ENCODE results near the gene VPS50. TPM values are rescaled to one million over a fixed set of nuclear protein-coding genes. Genes with fewer than 3 reads are reported as not detected.

VPS50 gene
- total RNA-seq, 1 donor from 2014 or later, result 6.9 TPM

- H3K36me3 ChIP-seq, result no peaks in the 10 kb centered on the region
- no peak for TF ChIP-seq CTCF (IDR thresholded peaks at IDR 0.05)
- no peak overlapping the region for H3K27ac ChIP-seq
- H3K4me3 ChIP-seq, result no peak overlapping the region
- H3K4me1 ChIP-seq, result no peaks in the 10 kb centered on the region
- intact Hi-C loops (cut with DNase I), result no loop called here
- peaks cover 0 to 3% of the 10 kb centered on the region in 2 donors for H3K9me3 ChIP-seq
- DNase-seq (ENCODE audit: low spot score in 2 of 2), result no peak
- H3K27me3 ChIP-seq, result no peaks in the 10 kb centered on the region
Measured at GRCh38 chr7:93409324-93409723, 177.2 kb downstream of the VPS50 start.

Other genes with a start within 250 kb of the VPS50 start
- 5.6 TPM for gene SAMD9, start 114.4 kb upstream of the VPS50 start, total RNA-seq
- gene SAMD9L, start 84.0 kb upstream of the VPS50 start, total RNA-seq, result 3.3 TPM
- not detected for gene HEPACAM2, start 5.9 kb upstream of the VPS50 start, total RNA-seq